ENCODE measurements around the gene ZFP37.
A peak's percentile ranks its signal among the peaks of the same experiment; 100 is the strongest.
"Not testable (repeated sequence)": the region's sequence is repeated elsewhere in the genome, so short reads cannot be mapped to it uniquely, and the experiment has no call there.

ZFP37 gene

DNA sequence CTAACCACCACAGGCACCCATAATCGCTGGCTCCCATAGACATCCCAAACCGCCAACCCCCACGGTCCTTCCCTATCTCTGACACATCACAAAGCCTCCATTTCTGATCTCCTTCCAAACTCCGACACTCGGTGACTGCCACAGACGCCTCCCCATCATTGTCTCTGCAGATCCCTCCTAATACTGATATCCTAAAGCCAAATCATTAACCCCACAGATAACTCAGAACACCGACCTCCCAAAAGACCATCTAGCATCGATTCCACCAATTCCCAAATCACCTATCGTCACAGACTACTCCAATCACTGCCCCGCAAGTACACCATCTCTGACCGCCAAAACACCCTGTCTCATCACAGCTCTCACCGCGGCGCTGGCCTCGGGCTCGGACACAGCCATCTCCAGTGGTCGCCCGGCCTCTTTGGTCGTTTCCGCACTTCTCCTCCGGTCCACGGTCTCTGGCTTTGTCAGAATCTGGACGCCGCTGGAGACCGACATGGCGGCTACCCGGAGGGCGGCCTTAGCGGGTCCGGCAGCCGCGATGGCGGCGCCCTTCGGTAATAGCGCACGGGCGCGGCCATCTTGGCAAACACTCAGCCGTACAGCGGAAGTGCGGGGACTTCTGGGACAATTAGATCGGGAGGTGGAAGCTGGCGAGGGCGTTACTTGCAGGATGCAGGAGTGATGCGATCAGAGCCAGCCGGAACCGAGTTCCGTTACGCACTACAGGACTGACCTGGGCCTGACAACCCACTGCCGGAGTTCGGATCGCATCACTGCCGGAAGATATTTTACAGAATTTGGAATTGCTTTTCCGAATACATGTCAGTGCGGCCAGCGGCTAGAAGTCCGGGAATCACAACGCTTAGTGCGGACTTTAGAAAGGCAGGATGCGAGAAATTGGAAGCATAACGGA lies at the start of gene ZFP37:
Gene ZFP37, minus strand, starts transcription at position 534 of the 916 bp plus-strand sequence. Its CDS starts 36 bp downstream, at position 498.
- DNase-seq: peak; percentile 77

DNA sequence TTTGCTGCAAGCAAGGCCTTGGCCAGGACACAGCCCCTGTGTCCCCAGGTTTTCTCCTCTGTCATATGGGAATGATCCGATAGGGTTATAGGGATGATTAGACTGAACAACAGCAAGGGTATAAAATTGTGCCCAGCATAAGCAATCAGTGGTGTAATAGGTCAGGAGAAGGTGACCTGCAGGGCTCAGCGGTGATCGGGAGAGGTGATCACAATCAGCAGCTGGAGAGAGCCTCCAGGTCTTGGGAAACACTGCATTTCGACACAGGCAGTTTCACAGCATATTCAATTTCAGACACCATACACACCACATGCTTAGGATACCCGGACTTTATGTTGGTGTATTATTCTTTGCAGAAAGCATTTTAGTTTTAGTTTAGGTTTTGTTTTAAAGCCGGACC lies 48.8 kb upstream of the ZFP37 start:
- DNase-seq: not testable (repeated sequence)

DNA sequence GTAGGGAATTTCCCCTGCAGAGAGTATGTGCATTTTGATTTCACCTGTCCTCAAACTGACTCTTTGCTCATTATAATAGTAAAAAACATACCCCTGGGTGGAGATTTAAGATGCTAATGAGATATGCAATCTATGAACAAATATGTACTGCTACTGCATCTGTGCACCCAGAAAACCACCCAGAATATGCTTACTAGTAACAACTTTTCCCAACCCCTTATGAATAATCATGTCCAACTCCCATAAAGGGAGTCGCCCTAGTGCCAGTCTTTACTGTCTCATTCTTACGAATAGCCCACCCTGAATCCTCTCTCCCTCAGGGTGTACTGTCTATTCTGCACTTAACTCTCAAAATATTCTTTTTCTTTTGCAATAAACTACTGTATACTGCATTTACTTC lies 39.0 kb upstream of the ZFP37 start:
- DNase-seq: no peak

DNA sequence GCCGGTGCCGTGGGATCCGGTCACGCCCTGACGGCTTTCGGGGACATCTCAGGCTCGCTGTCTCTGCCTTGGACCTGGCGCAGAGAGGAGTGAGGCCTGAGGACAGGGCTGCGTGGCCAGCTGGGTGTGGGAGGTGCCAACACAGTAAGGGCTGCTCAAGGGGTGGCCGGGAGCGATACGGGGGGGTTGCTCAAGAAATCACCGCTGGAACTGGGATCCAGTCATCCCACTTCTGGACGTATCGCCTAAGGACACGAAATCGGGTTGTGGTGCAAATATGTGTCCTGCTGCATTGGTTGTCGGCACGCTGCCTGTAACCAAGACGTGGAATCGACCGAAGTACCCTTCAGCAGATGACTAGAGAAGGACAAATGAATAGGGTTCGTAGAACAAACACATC lies 33.4 kb upstream of the ZFP37 start:
- DNase-seq: not testable (repeated sequence)

DNA sequence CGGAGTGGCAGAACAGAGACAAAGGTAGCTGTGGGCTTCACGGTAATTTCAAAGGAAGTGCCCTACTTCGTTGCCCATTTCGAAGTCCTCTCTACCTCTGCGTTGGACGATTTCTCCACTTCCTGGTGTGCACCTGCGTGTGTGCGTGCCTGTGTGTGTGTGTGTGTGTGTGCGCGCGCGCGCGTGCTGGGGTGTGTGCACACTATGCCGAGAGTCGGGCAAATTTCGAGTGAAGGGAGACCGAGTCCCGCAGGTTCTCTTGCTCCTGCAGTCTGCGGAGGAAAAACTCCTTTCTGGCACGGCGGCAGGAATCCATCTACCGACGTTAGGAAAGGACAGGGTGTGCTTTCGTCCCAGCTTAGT lies 32.6 kb upstream of the ZFP37 start:
- not testable (repeated sequence) for DNase-seq

DNA sequence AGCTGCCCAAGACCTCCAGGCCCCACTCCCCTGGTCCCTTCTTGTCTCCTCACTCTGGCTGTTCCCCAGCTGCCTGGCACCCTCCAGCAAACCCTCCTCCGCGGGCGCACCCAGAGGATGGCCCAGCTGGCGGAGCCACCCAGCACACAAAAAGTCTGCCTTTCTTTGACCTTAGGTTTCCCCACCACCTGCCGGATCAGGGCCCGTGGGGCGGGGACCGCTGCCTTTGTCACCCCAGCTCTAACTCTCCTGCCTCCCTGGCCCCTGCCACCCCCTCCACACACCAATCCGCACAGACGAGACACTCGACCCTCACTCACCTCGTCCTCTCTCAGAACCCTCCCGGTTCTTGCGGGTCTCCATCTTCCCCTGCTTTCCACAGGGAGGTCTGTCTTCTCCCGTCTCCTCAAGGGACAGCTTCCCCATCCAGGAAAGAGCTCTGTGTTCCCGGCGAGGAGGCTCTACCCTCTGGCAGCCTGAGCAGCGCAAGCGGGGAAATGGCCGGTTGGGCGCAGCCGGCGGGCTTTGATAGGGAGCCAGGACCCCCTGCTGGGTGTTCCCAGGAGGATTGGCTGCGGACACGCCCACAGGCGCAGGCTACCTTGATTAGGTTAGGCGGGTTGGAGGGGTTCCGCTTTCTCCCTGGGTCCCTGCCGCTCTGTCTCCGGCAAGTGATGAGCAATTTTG lies 32.1 kb upstream of the ZFP37 start:
- not testable (repeated sequence) for DNase-seq

DNA sequence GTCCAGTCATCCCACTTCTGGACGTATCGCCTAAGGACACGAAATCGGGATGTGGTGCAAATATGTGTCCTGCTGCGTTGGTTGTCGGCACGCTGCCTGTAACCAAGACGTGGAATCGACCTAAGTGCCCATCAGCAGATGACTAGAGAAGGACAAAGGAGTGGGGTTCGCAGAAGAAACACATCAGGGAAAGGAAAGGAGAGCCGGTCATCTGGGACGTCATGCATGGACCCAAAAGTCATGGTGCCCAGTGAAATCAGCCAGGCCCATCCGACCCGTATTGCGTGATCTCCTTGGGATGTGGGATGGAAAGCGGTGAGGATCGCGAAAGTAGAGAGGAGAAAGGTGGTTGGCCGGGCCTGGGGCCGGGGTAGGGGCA lies 6.4 kb upstream of the ZFP37 start:
- not testable (repeated sequence) for DNase-seq

DNA sequence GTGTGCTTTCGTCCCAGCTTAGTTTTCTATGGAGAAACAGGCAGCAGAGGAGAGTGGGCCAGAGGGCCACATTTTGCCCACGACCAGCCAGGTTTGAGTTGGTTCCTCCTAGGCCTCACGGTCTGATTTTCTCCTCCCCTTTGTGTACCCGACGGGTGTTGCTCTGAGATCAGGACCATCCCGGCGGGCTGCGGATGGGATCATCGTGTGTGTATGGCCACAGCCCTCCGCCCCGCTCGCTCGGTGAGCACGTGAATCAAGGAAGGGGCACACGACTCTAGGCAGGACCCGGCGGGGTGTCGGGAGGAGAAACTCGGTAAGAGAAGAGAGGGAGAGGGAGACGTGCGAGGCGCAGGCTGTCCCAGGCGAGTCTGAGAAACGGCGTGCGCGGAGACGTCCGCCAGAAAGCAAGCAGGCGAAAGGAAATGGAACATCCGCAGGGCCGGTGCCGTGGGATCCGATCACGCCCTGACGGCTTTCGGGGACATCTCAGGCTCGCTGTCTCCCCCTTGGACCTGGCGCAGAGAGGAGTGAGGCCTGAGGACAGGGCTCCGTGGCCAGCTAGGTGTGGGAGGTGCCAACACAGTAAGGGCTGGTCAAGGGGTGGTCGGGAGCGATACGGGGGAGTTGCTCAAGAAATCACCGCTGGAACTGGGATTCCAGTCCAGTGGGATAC lies 5.9 kb upstream of the ZFP37 start:
- DNase-seq: not testable (repeated sequence)

DNA sequence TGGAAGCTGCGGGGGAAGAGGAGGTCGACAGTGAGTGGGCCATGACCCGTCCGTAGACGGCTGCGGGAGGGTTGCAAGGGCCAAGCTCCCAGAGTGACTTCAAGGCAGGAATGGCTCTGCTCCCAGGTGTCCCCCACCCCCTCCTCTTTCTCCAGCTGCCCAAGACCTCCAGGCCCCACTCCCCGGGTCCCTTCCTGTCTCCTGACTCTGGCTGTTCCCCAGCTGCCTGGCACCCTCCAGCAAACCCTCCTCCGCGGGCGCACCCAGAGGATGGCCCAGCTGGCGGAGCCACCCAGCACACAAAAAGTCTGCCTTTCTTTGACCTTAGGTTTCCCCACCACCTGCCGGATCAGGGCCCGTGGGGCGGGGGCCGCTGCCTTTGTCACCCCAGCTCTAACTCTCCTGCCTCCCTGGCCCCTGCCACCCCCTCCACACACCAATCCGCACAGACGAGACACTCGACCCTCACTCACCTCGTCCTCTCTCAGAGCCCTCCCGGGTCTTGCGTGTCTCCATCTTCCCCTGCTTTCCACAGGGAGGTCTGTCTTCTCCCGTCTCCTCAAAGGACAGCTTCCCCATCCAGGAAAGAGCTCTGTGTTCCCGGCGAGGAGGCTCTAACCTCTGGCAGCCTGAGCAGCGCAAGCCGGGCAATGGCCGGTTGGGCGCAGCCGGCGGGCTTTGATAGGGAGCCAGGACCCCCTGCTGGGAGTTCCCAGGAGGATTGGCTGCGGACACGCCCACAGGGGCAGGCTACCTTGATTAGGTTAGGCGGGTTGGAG lies 4.7 kb upstream of the ZFP37 start:
- DNase-seq: not testable (repeated sequence)

DNA sequence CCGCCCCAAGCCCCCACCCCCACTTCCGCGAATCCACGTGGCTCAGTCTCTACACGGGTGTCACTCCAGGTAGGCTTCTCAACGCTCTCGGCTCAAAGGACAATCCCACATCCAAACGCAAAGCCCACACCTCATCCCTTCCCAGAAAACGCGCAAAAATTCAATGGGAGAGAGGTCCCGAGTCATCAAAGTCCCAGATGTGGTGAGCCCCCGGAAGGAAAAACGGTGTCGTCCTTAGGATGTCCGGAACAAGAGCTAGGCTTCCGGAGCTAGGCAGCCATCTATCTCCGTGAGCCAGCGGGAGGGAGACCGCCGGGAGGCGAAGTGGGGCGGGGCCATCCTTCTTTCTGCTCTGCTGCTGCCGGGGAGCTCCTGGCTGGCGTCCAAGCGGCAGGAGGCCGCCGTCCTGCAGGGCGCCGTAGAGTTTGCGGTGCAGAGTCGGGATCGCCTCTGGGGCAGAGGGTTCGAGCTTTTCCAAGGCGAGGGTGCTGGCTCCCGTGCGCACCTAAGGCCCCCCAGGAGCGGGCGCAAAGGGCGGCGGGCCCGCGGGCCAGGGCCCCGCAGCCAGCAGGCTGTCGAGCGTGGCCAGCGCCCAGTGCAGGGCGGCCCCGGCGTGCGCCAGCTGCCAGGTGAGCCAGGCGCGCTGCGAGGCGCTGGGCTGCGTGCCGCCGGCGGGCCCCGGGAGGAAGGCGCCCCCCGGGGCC lies 3.2 kb upstream of the ZFP37 start:
- not testable (repeated sequence) for DNase-seq

DNA sequence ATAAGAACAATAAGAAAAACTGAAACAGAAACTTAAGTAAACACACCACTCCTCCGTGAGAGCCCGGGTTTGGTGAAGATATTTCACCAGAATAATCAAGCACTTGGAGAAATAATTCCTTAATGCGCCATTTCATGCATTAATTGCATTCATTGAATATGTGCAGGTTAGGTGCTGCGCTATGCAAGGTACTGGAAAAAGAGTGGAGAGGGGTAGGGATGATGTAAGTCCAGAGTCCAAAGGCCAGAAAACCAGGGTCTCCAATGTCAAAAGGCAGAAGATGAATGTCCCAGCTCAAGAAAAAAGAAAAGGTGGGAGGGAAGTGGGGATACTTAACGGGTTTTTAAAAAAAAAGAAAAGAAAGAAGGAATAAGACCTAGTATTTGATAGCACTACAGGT lies 669 bp upstream of the ZFP37 start:
- DNase-seq: no peak

DNA sequence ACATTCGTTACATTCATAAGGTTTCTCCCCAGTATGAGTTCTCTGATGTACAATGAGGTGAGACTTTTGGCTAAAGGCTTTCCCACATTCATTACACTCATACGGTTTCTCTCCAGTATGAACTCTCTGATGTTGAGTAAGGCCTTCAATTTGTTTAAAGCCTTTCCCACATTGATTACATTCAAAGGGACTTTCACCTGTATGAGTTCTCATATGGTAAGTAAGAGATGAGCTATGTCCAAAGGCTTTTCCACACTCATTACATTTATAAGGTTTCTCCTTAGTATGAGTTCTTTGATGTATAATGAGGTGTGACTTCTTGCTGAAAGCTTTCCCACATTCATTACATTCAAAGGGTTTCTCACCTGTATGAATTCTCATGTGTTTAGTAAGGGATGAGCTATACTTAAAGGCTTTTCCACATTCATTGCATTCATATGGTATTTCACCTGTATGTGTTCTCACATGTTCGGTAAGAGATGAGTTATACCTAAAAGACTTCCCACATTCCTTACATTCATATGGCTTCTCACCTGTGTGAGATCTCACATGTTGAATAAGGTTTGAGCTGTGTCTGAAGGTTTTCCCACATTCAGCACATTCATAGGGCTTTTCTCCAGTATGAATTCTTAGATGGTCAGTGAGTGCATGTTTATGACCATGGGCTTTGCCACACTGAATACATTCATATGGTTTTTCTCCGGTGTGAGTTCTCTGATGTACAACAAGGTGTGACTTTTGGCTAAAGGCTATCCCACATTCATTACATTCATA lies 13.5 kb downstream of the ZFP37 start:
- DNase-seq: no peak

DNA sequence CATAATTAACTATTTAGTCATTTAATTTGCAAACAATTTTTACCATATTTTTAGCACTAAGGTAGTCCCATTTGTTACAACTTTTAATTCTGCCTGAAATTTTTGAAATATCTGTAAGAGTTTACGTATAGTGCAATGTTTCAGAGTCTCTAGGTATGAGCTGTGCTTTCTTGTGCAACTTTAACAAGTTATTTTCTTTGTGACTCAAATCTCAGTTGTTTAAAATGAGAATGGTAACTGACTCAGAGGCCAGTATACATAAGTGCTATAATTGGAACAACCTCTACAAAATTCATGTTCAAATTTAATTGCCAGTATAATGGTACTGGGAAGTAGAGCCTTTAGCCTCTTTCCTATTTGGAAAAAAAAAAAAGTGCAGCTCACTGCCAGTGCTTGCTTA lies 30.3 kb downstream of the ZFP37 start:
- DNase-seq: no peak

DNA sequence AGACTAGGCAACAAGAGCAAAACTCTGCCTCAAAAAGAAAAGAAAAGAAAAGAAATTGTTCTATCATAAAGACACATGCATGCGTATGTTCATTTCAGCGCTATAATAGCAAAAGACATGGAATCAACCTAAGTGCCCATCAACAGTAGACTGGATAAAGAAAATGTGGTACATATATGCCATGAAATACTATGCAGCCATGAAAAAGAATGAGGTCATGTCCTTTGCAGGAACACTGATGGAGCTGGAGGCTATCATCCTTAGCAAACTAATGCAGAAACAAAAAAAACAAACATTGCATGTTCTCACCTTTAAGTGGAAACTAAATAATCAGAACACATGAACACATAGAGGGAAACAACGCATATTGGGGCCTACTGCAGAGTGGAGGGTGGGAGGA lies 38.3 kb downstream of the ZFP37 start:
- no peak for DNase-seq

DNA sequence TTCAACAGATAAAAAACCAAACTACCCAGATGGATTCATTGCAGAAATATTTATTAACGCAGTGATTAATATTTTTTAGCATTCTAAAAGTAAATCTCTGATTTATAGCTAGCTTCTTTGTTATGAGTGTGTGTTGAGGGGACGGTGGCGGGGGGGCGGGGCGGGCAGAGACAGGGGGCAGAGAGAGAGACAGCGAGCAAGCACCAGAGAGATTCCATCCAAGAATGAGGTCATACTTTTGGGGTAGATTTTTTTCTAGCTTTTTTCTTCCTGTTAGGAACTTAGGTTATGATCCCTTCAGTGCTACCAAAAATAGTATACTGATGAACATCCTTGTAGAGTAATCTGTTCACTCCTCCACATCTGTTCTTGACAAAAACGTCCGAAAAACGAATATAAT lies 44.0 kb downstream of the ZFP37 start:
- no peak for DNase-seq

DNA sequence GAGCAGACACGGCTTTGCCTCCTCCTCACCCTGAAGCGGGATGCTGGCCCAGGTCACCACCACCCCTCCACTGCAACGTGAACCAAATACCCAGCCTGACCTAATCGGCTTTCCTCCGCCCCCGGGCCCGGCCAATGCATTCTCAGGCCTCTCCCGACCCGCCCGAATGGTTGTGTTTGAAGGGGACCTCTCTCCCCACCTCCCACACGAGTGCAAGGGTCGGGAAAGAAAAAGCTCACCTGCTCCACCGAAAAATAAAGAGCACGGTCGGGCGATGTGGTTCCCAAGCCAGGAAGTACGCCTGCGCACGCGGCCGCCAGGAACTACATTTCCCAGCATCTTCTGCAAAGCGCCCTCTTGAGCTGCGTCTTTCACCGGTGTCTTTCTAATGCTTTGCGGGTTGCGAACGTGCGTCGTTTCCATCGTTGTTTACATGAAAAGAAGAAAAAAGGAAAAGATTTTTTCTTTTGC lies 44.6 kb downstream of the ZFP37 start, which contains the start of gene ZNF883:
Gene ZNF883, minus strand, starts transcription at position 282 of the 471 bp plus-strand sequence.
- peak; percentile 49 for DNase-seq

DNA sequence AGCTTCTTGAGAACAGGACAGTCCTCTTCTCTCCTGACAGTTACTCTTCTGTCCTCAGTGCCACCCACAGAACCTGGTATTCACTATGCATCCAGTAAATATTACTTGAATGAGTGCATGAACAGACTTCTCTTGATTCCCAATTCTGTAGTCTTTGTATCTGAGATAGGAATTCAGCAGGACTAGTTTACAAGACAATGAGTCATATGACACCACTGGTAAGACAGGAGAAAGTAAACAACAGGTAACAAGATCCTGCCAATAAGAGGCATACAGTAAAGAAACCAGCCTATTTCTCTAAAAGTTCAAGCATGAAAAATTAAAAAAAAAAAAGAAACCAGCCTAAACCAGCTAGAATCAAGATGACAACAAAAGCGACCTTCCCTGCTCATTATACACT lies 50.7 kb downstream of the ZFP37 start:
- no peak for DNase-seq

DNA sequence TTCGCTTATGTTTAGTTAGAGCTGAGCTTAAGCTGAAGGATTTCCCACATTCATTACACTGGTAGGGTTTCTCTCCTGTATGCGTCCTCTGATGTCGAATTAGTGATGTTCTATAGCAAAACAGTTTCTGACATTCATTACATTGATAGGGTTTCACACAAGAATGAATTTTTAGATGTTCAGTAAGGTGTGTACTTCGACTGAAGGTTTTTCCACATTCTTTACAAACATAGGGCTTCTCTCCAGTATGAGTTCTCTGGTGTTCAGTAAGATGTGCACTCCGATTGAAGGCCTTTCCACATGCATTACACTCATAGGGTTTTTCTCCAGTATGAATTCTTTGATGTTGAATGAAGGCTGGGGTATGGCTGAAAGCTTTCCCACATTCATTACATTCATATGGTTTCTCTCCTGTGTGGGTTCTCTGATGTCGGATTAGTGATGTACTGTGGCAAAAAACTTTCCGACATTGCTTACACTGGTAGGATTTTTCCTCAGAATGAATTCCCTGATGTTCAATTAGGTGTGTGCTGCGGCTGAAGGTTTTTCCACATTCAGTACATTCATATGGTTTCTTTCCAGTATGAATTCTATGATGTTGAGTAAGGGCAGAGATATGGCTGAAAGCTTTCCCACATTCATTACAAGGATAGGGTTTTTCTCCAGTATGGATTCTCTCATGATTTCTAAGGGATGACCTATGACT lies 59.1 kb downstream of the ZFP37 start:
- DNase-seq: peak; percentile 2

Data from hematopoietic multipotent progenitor cell treated with erythropoietin and hydrocortisone succinate and interleukin-3 and kit ligand, for 4 days (in vitro differentiated cells).